Nucleus accumbens (tissue), 56 donors: ENCODE results near the gene SHQ1.

Experiments
- DNase-seq, 56 donors: peaks; one replicate each; lab custom pipeline; 2025; lab: John Stamatoyannopoulos, UW

The SHQ1 gene

DNA sequence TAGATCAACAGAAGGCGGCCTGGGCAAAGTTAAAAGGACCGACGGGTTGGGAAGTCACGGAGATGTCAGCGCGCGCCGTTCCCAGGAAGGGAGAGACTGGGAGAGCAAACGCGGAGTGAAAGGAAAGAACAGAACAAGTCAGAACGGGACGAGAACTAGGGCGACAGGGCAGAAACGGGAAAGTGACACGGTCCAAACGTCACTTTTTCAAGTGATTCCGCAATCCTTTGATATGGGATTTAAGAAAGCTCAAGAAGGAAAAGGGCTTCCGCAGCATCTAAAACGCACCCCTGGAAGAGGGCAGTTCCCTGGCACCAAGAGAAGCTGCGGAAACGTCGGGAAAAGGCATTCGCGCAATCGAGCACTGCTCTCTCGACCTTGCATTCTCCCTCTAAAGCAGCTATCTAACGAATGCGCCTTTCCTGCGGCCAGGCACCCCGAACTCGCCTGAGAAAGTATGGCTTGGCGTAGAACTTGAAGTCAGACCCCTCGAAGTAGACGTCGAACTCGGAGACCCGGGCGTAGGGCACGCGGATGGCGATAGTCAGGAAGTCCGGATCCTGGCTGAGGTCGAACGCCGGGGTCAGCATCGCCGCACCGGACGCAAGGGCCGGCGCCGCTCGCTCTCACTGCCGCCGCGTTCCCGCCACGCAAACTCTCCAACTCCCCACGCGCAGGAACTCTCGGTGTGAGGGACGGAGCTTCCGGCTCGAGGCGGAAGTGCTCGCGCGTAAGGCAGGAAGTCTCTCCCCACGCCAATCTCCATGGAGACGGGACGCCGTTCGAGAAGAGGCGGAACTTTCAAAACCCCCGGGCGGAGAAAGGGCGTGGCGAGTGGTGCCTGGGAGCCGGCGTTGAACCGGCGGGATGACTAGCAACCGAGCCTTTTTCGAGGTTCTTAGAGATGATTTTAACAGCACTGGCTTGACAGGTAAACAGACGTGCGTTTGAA lies at the start of gene SHQ1:
Gene SHQ1, minus strand, starts transcription at position 695 of the 952 bp plus-strand sequence. Its CDS starts 105 bp downstream, at position 590.
- peak; percentile 16 to 97 (median 87) for DNase-seq

GRCh38 chr3:72897758-72898007 lies 49.4 kb upstream of the SHQ1 start:
- DNase-seq: no peak

DNA sequence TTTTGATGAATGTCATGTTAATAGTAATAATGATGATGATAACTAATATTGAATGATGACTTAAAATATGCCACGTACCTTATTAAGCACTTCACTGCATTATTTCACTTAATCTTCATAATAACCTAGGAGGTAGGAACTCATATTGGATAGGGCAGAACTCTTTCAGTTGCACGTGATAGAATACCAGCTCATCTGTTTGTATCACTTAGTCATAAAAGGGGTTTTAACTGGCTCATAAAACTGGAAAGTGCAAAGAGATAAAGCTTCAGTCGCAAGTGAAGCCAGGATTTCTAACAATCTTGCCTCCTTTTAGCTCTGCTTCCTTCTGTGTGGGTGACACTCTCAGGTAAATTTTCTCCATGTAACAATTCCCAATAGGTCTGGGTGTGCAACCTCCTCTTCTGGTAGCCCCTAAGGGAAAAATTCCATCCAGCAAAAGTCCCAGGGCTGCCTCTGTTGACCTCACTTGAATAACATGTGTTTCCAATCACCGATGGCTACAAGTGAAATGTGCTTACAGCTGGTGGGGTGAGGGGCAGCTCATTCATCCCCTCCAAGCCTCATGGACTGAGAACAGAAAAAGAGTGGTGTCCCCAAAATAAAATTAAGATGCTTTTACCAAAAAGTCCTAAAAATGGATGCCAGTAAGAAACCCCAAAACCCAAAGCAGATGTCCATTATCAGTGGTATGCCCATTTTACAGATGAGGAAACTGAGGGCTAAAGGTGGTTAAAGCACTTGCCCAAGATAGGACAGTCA lies 48.9 kb upstream of the SHQ1 start:
- no peak for DNase-seq

- DNase-seq: no peak
Observed at GRCh38 chr3:72894976-72895552, 46.8 kb upstream of the SHQ1 start.

DNA sequence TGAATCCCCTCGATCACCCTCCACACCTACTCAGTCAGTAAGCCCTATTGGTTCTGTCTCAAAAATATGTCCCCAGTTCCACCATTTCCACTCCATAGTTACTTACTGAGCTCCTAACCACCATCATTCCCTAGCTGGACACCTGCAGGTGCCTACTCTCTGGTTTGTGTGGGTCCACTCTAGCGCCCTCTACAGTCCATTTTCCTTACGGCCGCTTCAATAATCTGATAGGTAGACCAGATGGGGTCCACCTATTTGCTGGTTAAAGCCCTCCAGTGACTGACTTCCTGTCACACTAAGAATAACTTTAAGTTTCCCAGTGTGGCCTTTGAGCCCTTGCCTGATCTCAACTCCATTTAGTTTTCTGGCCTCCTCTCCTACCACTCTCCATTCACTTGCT lies 44.6 kb upstream of the SHQ1 start:
- DNase-seq: no peak

DNA sequence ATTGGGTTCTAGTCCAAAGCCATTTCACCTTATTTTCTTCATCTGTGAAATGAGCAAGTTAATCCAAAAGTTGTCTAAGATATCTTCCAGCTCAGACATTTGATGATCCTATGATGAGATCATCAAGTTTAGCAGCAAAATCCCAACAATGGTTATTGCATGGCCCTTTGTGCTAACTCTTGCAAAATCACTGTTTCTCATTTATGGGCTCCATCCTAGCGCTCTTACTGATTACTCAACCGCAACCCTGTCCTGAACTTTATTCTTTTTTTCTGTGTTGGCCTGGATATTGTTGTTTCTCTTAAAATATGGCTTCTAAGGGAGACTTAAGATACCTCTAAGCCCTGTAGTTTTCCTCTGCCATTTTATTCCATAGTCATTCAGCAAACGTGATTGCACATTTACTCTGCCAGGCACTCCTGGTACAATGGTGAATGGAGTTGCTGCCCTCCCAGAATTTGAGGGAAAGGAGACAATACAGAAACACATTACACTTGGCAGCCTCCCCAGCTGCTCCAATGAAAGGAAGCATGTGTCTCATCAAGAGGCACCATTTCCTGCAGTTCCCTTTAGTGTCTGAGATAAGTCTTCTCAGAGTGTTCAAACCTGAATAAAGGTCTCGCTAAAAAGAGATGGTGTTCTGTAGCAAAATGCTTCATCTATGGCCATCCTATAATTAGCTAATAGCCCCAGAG lies 44.0 kb upstream of the SHQ1 start:
- DNase-seq: peak in 50 of 56 donors; percentile 8 to 84 (median 56)

DNA sequence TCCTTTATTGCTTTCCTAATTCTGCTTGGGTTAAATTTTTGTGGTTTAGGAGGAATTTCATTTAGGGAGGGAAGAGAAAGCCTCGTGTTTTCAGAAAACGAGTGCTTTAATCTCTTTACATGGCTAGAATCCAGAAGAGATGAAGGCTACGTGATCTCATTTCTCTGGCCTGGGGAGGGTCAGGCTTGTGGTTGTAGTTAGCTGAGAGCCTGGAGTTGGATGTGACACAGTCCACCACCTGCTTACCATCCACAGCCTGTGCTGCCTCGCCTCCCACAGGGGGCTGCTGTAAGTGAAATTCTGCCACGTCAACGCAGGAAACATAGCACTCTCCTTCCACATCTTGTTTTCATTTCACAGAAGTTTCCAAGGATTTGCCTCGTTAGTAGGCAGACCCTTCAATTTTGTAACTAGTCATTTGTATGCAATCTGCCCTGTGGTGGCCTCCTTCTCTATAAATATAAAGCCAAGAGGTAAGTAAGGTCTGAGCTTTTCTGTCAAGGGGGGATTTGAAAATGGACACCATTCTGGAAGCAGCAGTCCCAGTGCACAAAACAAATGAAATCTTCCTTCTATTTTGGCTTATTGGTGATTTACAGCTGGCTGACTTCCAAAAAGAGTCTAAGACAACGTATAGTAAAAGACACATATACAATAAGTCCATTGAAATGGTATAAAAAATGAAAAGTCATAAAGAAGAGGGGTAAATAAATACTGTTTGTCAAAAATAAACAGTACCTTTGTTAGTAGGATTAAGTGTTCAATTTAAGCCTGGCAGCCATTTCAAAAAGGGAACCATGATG lies 43.0 kb upstream of the SHQ1 start:
- DNase-seq: peak in 12 of 56 donors; percentile 4 to 25 (median 10)

DNA sequence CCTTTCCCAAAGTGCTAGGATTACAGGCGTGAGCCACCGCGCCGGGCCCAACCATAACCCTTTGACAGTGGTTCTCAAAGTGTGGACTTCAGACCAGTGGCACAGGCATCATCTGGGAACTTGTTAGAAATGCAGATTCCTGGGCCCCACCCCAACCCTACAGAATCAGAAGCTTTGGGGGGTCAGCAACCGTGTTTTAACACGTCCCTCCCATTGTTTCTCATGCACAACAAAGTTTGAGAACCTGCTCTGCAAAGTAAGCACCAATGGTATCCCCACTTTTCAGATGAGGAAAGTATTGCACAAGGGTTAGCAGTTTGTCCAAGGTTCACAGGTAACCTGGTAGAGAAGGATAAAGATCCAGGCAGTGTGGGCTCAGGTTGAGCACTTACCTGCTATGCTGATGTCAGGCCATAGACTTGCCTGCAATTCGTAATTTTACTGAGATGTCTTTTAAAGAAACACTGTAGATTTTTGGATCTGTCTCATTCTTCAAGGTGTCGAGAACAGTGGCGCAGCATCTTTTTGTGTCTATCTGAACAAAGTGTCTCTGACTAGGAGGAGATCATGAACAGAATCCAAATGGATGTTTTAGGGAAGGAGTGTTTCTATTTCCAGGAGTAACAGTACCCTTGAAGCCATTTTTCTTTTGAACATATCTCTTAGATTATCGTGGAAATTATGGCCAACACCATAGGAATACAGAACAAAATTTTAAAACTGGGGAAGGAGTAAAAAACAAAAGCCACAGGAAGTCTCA lies 42.1 kb upstream of the SHQ1 start:
- peak in 3 of 56 donors; percentile 6 to 33 (median 14) for DNase-seq

DNA sequence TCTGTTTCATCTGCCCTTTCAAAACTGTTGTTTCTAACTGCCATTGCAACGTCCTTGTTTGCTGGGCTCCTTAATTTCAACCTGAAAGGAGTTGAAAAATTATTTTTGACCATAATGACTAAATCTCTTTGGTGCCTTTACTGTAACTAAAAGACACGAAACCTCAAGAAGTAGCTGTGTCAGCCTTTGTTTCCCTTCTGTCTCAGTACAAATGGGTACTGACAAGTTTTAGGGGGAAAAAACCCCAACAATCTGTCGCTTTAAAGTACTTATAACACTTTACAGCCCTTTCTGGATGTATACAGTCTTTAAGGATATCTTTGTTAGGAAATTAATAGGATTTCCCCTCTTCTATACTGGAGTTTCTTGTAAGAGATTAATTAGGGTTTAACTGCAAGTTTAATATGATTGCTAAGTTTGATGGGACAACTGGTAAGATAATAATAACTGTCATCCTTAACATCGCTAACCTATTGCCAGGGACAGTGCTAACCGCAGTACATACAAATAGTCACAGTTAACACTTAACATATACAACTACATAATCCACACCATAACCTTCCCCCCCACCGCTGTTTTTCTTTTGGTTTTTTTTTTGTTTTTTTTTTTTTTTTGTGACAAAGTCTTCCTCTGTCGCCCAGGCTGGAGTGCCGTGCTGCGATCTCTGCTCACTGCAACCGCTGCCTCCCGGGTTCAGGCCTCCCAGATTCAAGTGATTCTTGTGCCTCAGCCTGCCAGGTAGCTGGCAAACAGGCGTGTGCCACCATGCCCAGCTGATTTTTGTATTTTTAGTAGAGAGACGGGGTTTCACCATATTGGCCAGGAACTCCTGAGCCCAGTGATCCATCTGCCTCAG lies 41.3 kb upstream of the SHQ1 start:
- DNase-seq: peak in 8 of 56 donors; percentile 3 to 34 (median 22)

GRCh38 chr3:72888546-72889309 lies 40.5 kb upstream of the SHQ1 start:
- DNase-seq: peak in 20 of 56 donors; percentile 9 to 70 (median 24)

GRCh38 chr3:72887705-72888545 lies 39.7 kb upstream of the SHQ1 start, which contains the start of gene GXYLT2:
GXYLT2 (plus strand) TSS chr3:72888046; CDS start chr3:72888234, 188 bp downstream.
- peak in 54 of 56 donors; percentile 2 to 84 (median 64) for DNase-seq

- no peak for DNase-seq
Observed at GRCh38 chr3:72887343-72887704, 39.1 kb upstream of the SHQ1 start.

GRCh38 chr3:72872183-72872582 lies 23.9 kb upstream of the SHQ1 start:
- DNase-seq: no peak

GRCh38 chr3:72862314-72863090 lies 14.3 kb upstream of the SHQ1 start:
- no peak for DNase-seq

GRCh38 chr3:72860846-72861245 lies 12.6 kb upstream of the SHQ1 start:
- DNase-seq: no peak
